Measurements from ENCODE around the gene RPTOR.

The RPTOR gene

DNA sequence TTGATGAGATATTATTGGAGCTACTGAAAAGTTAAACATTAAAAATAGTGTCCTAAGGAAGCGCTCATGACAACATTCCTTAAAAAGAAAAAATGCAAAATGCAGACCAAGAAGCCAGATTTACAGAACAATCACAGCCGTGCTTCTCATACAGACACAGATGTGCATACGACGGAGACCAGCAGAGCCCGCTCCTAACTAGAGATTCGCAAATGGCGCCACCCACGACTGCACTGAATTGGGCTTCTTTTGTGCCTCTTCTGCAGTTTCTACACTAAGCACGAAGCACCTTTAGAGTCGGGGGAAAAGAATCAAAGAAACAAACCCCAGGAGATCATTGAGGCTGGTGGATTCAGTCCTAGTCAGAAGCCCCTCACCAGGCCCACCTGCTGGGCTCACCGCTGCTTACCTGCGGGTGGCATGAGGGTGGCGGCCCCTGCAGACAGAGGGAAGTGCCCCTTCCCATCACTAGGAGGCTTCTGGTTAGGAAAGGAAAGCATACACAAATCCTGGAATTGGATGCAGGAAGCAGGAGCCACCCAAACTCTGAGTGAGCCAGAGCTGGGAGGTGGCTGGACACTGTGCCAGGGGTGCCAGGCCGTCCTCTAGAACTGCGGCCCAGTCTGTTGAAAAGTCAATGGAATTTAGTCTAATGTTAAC lies 382.1 kb downstream of the RPTOR start:
- no peak for ATAC-seq
- TF ChIP-seq TOX (CRISPR knock-in tag; IDR thresholded peaks at IDR 0.05; ENCODE audit: borderline replicate concordance) (no peak), ISL1 (CRISPR knock-in tag; IDR thresholded peaks at IDR 0.05) (no peak), ZC3H10 (CRISPR knock-in tag; IDR thresholded peaks at IDR 0.05) (no peak), ARNTL (CRISPR knock-in tag; IDR thresholded peaks at IDR 0.05; ENCODE audit: borderline replicate concordance, low read depth) (no peak), RARB (CRISPR knock-in tag; IDR thresholded peaks at IDR 0.05) (no peak), BACH2 (CRISPR knock-in tag; IDR thresholded peaks at IDR 0.05; ENCODE audit: borderline replicate concordance) (no peak), OSR1 (CRISPR knock-in tag; IDR thresholded peaks at IDR 0.05) (no peak), ZFP30 (CRISPR knock-in tag; IDR thresholded peaks at IDR 0.05) (no peak), CREB5 (CRISPR knock-in tag; IDR thresholded peaks at IDR 0.05; ENCODE audit: low read depth) (no peak), ZNF8 (CRISPR knock-in tag; IDR thresholded peaks at IDR 0.05) (no peak), PPARA (CRISPR knock-in tag; IDR thresholded peaks at IDR 0.05; ENCODE audit: borderline replicate concordance) (no peak), CSRNP3 (CRISPR knock-in tag; IDR thresholded peaks at IDR 0.05) (no peak), TSHZ2 (CRISPR knock-in tag; IDR thresholded peaks at IDR 0.05) (no peak), TCF4 (CRISPR knock-in tag; IDR thresholded peaks at IDR 0.05; ENCODE audit: borderline replicate concordance) (no peak), CSDC2 (CRISPR knock-in tag; IDR thresholded peaks at IDR 0.05) (no peak), GLIS3 (CRISPR knock-in tag; IDR thresholded peaks at IDR 0.05) (no peak)

DNA sequence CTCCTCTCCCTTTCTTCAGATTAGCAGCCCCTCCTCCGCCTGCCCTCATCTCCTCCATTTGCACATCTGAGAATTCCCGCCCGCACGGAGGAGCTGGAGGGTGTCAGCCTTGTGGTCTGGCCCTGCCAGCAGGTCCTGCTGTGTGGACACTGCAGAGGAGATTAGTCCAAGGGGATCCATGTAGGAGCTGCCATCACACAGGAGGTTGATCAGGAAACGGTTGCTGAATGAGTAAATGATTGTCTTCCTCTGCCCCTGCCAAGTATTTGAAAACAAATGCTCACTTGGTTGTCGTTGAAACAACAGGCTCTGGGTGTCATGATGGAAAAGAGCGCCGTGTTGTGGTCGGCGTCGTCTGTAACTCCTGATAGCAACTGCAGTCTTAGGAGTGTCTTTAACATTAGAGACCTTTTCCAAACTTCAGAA lies 383.2 kb downstream of the RPTOR start:
- TF ChIP-seq RARB (CRISPR knock-in tag; IDR thresholded peaks at IDR 0.05), result no peak
- no peak for TF ChIP-seq ZFP3 (CRISPR knock-in tag; IDR thresholded peaks at IDR 0.05)
- no peak for TF ChIP-seq ZNF70 (CRISPR knock-in tag; IDR thresholded peaks at IDR 0.05)
- TF ChIP-seq CSDC2 (CRISPR knock-in tag; IDR thresholded peaks at IDR 0.05), result no peak
- TF ChIP-seq ARNTL (CRISPR knock-in tag; IDR thresholded peaks at IDR 0.05; ENCODE audit: borderline replicate concordance, low read depth), result no peak
- no peak for TF ChIP-seq CREB5 (CRISPR knock-in tag; IDR thresholded peaks at IDR 0.05; ENCODE audit: low read depth)
- TF ChIP-seq, protein P1, sequence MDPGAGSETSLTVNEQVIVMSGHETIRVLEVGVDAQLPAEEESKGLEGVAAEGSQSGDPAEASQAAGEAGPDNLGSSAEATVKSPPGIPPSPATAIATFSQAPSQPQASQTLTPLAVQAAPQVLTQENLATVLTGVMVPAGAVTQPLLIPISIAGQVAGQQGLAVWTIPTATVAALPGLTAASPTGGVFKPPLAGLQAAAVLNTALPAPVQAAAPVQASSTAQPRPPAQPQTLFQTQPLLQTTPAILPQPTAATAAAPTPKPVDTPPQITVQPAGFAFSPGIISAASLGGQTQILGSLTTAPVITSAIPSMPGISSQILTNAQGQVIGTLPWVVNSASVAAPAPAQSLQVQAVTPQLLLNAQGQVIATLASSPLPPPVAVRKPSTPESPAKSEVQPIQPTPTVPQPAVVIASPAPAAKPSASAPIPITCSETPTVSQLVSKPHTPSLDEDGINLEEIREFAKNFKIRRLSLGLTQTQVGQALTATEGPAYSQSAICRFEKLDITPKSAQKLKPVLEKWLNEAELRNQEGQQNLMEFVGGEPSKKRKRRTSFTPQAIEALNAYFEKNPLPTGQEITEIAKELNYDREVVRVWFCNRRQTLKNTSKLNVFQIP (CRISPR knock-in tag; IDR thresholded peaks at IDR 0.05; ENCODE audit: borderline replicate concordance, low read depth), result no peak
- TF ChIP-seq ZFP30 (CRISPR knock-in tag; IDR thresholded peaks at IDR 0.05), result no peak
- no peak for TF ChIP-seq ISL1 (CRISPR knock-in tag; IDR thresholded peaks at IDR 0.05)
- TF ChIP-seq, protein P2, sequence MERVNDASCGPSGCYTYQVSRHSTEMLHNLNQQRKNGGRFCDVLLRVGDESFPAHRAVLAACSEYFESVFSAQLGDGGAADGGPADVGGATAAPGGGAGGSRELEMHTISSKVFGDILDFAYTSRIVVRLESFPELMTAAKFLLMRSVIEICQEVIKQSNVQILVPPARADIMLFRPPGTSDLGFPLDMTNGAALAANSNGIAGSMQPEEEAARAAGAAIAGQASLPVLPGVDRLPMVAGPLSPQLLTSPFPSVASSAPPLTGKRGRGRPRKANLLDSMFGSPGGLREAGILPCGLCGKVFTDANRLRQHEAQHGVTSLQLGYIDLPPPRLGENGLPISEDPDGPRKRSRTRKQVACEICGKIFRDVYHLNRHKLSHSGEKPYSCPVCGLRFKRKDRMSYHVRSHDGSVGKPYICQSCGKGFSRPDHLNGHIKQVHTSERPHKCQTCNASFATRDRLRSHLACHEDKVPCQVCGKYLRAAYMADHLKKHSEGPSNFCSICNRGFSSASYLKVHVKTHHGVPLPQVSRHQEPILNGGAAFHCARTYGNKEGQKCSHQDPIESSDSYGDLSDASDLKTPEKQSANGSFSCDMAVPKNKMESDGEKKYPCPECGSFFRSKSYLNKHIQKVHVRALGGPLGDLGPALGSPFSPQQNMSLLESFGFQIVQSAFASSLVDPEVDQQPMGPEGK (CRISPR knock-in tag; IDR thresholded peaks at IDR 0.05; ENCODE audit: borderline replicate concordance), result no peak
- no peak for TF ChIP-seq SNAI2 (CRISPR knock-in tag; IDR thresholded peaks at IDR 0.05)
- TF ChIP-seq OSR1 (CRISPR knock-in tag; IDR thresholded peaks at IDR 0.05), result no peak
- TF ChIP-seq PPARA (CRISPR knock-in tag; IDR thresholded peaks at IDR 0.05; ENCODE audit: borderline replicate concordance), result no peak
- TF ChIP-seq ESRRG (CRISPR knock-in tag; IDR thresholded peaks at IDR 0.05), result no peak
- TF ChIP-seq TSHZ2 (CRISPR knock-in tag; IDR thresholded peaks at IDR 0.05), result no peak
- TF ChIP-seq ZNF8 (CRISPR knock-in tag; IDR thresholded peaks at IDR 0.05), result no peak
- no peak for TF ChIP-seq GLIS3 (CRISPR knock-in tag; IDR thresholded peaks at IDR 0.05)
- TF ChIP-seq CSRNP3 (CRISPR knock-in tag; IDR thresholded peaks at IDR 0.05), result no peak
- ATAC-seq, result no peak

Data from SK-N-SH treated with all-trans-retinoic acid at 6 μM for 48 hours (cell line).